NB4 (cell line): ENCODE results near the gene LRRFIP1.
"Not testable (repeated sequence)": the region's sequence is repeated elsewhere in the genome, so short reads cannot be mapped to it uniquely, and the experiment has no call there.

Source experiments
- CTCF ChIP-seq: IDR thresholded peaks from one replicate; pipeline ENCODE4 v1.5.1; 2012; ENCODE audit warnings: low read depth, low read length
- MYC ChIP-seq: IDR thresholded peaks from 2 replicates; pipeline ENCODE4 v1.6.1; 2011; ENCODE audit warnings: low read depth, low read length
- POLR2A ChIP-seq: IDR thresholded peaks from 2 replicates; pipeline ENCODE4 v1.6.1; 2011; ENCODE audit warnings: mild to moderate bottlenecking; ENCODE audit not compliant: insufficient read length; ENCODE audit errors: extremely low read depth
- TF ChIP-seq, protein P1 (sequence below): IDR thresholded peaks from 2 replicates; pipeline ENCODE4 v1.6.1; 2011; ENCODE audit warnings: low read depth, low read length

GRCh38 chr2:237762291-237763182, 135.2 kb downstream of the LRRFIP1 start:
- not testable (repeated sequence) for TF ChIP-seq CTCF, POLR2A, MYC
- TF ChIP-seq, protein P1, sequence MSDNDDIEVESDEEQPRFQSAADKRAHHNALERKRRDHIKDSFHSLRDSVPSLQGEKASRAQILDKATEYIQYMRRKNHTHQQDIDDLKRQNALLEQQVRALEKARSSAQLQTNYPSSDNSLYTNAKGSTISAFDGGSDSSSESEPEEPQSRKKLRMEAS, result not testable (repeated sequence)
